Measurements from ENCODE around the gene DDX39B. TPM values are rescaled to one million over a fixed set of nuclear protein-coding genes. Genes with fewer than 3 reads are reported as not detected.

DDX39B gene
- total RNA-seq, 4 donors from 2014 or later: 107 to 198 (median 144) TPM

DNA sequence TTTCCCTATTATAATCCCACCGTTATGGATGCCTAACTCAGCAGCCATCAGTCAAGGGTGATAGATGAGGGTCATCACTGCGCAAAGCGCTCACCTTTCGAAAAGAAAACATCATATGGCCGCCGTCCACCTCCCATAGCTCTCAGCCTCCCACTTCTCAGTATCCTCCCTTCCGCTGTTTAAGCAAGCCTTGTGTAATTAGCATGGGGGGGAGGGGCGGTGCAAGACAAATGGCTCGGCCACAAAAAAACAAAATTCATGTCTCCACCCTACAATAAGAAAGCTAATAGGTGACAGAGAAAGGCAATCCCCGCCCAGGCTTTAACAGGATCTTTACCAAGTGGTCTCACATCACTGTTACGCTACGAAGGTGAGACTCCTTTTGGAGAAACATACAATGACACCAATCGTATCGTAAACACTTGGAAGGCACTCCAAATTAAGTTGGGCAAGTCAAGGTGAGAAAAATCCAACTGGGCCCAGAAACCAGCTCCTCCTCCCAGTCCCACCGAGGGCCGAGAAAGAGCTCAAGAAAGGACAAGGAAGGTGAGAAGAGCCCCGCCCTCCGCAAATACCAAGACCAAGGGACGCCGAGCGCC is 645 bp downstream of the DDX39B start:
- peak overlapping the region; percentile 81 to 91 (median 85) for H3K4me3 ChIP-seq
- DNase-seq (peak in 1 of 2 donors; percentile 48), ATAC-seq (peak; percentile 14 to 24)

DNA sequence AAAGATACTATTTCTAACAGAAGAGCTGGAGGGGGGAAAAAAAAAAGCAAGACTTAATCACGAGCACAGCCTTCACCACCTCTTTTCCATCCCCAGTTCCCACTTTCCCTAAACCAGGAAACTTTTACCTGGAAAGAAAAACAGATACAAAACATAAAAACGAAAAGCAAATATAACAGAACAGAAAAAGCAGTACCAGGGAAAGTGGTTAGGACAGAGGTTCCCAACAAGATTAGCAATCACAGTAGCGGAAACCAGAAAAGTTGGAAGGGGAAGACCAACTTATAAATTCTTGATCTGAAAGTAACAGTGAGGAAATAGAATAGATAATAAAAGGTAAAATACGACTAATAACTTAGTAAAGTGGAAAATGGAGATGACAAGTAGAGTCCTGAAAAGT is 1.2 kb downstream of the DDX39B start:
- intact Hi-C loops (cut with DNase I; ENCODE audit: low total_unique reads): loop anchor here (1.0 to 10.0 kb wide), 6 partner anchors 43 to 1476 kb away; partner anchors contain the start of genes BAG6, EHMT2, MICB and MRPS18B

More for the DNA sequence above, 645 bp downstream of the DDX39B start:
- Histone ChIP-seq H3K4me1 (peaks cover 31 to 38% of the 10 kb centered on the region in 2 donors), H3K36me3 (peaks cover 4 to 41% of the 10 kb centered on the region in 2 donors), H3K27ac (peak overlapping the region; percentile 96 to 98 (median 96)), H3K9me3 (no peaks in the 10 kb centered on the region), H3K27me3 (no peaks in the 10 kb centered on the region)
- intact Hi-C loops (cut with DNase I; ENCODE audit: low total_unique reads) (loop anchor here (1.0 to 10.0 kb wide), 6 partner anchors 44 to 1476 kb away; partner anchors contain the start of genes BAG6, EHMT2, MICB and MRPS18B), in situ Hi-C loops (cut with MboI; ENCODE audit: low sequenced_read_pairs in 4 of 4) (loop anchor here (5.0 to 25.0 kb wide), 5 partner anchors 54 to 646 kb away; partner anchors contain the start of genes AGER (in 1 of the 4), AGPAT1 (in 1 of the 4), GPSM3 (in 1 of the 4) and NCR3 (in 1 of the 4))
- TF ChIP-seq POLR2A (IDR thresholded peaks at IDR 0.05): no peak
- TF ChIP-seq, protein P1, sequence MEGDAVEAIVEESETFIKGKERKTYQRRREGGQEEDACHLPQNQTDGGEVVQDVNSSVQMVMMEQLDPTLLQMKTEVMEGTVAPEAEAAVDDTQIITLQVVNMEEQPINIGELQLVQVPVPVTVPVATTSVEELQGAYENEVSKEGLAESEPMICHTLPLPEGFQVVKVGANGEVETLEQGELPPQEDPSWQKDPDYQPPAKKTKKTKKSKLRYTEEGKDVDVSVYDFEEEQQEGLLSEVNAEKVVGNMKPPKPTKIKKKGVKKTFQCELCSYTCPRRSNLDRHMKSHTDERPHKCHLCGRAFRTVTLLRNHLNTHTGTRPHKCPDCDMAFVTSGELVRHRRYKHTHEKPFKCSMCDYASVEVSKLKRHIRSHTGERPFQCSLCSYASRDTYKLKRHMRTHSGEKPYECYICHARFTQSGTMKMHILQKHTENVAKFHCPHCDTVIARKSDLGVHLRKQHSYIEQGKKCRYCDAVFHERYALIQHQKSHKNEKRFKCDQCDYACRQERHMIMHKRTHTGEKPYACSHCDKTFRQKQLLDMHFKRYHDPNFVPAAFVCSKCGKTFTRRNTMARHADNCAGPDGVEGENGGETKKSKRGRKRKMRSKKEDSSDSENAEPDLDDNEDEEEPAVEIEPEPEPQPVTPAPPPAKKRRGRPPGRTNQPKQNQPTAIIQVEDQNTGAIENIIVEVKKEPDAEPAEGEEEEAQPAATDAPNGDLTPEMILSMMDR (IDR thresholded peaks at IDR 0.05 in 4 of 5, conservative IDR thresholded peaks at IDR 0.05 in 1 of 5): no peak

DNA sequence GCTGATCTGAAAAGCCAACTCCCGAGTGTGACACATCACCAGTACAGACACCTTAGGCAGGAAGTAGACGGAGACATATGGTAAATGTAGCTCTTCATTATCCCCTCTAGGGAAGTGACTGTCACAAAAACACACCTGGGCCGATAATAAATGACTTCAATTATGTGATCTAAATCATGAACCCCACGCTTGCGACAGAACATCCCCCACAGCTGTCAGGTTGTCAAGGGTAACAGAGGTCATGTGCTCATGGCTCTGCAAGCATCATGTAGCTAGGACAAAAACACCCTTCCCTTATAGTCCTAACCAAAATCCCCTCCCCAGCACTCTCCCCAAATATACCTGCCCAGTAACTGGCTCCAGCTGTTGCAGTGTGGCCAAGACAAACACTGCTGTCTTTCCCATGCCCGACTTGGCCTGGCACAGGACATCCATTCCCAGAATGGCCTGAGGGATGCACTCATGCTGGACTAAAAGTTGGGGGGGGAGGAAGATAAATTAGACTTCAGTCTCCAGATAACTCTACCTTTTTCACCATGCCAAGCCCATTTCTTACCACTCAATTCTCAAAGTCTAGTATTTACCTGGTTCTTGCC is 2.9 kb downstream of the DDX39B start:
- intact Hi-C loops (cut with DNase I; ENCODE audit: low total_unique reads): no loop called here
- peak overlapping the region in 3 of 4 donors; percentile 12 to 96 (median 96) for H3K27ac ChIP-seq
- no peaks in the 10 kb centered on the region for H3K27me3 ChIP-seq
- in situ Hi-C loops (cut with MboI; ENCODE audit: low sequenced_read_pairs in 4 of 4): loop anchor here in 2 of 4 donors (5.0 to 25.0 kb wide), 2 partner anchors 47 to 648 kb away; partner anchors contain the start of genes AGER (in 1 of the 2), AGPAT1 (in 1 of the 2), GPSM3 (in 1 of the 2) and PBX2 (in 1 of the 2)
- peaks cover 4 to 64% of the 10 kb centered on the region in 2 donors for H3K36me3 ChIP-seq
- peaks cover 31 to 38% of the 10 kb centered on the region in 2 donors for H3K4me1 ChIP-seq
- H3K4me3 ChIP-seq: no peak overlapping the region
- DNase-seq: no peak
- no peak for ATAC-seq
- TF ChIP-seq, protein P1 (IDR thresholded peaks at IDR 0.05 in 4 of 5, conservative IDR thresholded peaks at IDR 0.05 in 1 of 5): no peak
- TF ChIP-seq POLR2A (IDR thresholded peaks at IDR 0.05): no peak
- no peaks in the 10 kb centered on the region for H3K9me3 ChIP-seq

More for the DNA sequence above, 1.2 kb downstream of the DDX39B start:
- no peak for DNase-seq
- no peak for TF ChIP-seq POLR2A (IDR thresholded peaks at IDR 0.05)
- TF ChIP-seq, protein P1 (IDR thresholded peaks at IDR 0.05 in 4 of 5, conservative IDR thresholded peaks at IDR 0.05 in 1 of 5): no peak
- peaks cover 4 to 47% of the 10 kb centered on the region in 2 donors for H3K36me3 ChIP-seq
- in situ Hi-C loops (cut with MboI; ENCODE audit: low sequenced_read_pairs in 4 of 4): loop anchor here (5.0 to 25.0 kb wide), 5 partner anchors 54 to 647 kb away; partner anchors contain the start of genes AGER (in 1 of the 4), AGPAT1 (in 1 of the 4), GPSM3 (in 1 of the 4) and NCR3 (in 1 of the 4)
- H3K27me3 ChIP-seq: no peaks in the 10 kb centered on the region
- ATAC-seq: no peak
- no peaks in the 10 kb centered on the region for H3K9me3 ChIP-seq
- H3K4me1 ChIP-seq: peaks cover 31 to 38% of the 10 kb centered on the region in 2 donors
- peak overlapping the region; percentile 96 to 98 (median 96) for H3K27ac ChIP-seq
- peak overlapping the region; percentile 81 to 91 (median 85) for H3K4me3 ChIP-seq

DNA sequence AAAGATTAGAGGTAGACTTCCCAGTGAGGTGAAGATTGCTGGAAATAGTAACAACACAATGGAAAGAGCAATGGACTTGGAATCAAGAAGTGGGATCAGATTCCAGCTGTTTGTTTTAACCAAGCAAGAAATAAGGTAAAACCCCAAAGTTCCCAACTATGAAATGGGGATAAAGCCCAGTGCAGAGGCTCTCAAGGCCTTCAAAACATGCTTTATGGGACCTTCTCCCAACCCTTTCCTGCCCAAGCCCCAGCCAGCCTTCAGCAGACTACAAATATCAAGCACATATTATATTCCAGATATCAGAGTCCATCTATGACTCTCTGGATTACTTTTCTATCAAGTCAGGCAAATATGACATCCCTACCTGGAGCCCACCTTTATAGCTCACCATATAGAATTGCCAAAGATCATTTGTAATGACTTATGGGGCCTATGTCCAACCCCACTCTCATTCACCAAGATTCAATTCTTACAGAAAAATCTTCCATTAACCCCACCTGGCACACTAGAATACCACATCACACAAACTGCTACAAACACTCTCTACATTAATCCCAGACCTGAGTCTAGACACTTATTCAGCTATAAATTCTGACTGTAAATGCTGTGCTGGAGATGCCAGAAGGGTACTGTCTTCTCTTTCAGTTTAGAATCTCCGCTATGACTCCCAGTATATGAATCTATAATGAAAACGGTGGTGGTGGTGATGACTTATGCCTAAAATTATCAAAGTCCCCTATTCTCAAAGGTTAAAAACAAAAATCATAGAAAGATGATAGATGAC is 6.1 kb downstream of the DDX39B start:
- TF ChIP-seq POLR2A (IDR thresholded peaks at IDR 0.05): no peak
- TF ChIP-seq, protein P1 (IDR thresholded peaks at IDR 0.05 in 4 of 5, conservative IDR thresholded peaks at IDR 0.05 in 1 of 5): no peak
- ATAC-seq: no peak
- Histone ChIP-seq H3K4me1 (peaks cover 22 to 24% of the 10 kb centered on the region in 2 donors), H3K4me3 (no peak overlapping the region), H3K36me3 (peaks cover 4 to 96% of the 10 kb centered on the region in 2 donors), H3K9me3 (no peaks in the 10 kb centered on the region), H3K27me3 (no peaks in the 10 kb centered on the region), H3K27ac (no peak overlapping the region)
- in situ Hi-C loops (cut with MboI; ENCODE audit: low sequenced_read_pairs in 4 of 4) (loop anchor here in 2 of 4 donors (5.0 to 25.0 kb wide), 2 partner anchors 43 to 652 kb away; partner anchors contain the start of genes AGER (in 1 of the 2), AGPAT1 (in 1 of the 2), GPSM3 (in 1 of the 2) and PBX2 (in 1 of the 2)), intact Hi-C loops (cut with DNase I; ENCODE audit: low total_unique reads) (no loop called here)
- no peak for DNase-seq

All from gastrocnemius medialis (tissue), 4 donors.